22Rv1 (cell line): Measurements from ENCODE around the gene CXCL3.

Experiments used
- ZFX ChIP-seq: fragments of 450-650 bp; IDR thresholded peaks from 2 replicates; pipeline ENCODE4 v1.6.1; 2017; ENCODE audit warnings: antibody characterized with exemption, borderline replicate concordance
- TF ChIP-seq, protein P1 (sequence below): fragments of 450-650 bp; IDR thresholded peaks from 2 replicates; pipeline ENCODE4 v1.5.1; 2017; ENCODE audit warnings: mild to moderate bottlenecking

DNA sequence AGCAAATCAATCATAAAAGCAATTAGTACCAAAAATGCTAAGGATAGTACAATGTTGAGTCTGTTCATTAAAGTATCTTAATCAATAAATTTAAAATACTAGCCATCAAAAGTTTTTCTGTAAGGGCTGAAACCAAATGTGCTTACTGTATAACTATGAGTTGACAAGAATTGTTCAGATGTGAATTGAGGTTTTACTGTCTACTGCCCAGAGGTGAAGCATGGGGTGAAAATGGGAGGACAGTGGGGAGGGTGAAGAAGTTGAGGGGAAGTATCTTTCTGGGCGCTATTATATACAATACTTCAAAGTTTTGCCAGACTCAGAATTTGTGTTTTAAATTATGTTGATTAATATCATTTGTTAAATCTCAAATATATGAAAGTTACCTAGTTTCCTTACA, 46.4 kb downstream of the CXCL3 start:
- TF ChIP-seq, protein P1, sequence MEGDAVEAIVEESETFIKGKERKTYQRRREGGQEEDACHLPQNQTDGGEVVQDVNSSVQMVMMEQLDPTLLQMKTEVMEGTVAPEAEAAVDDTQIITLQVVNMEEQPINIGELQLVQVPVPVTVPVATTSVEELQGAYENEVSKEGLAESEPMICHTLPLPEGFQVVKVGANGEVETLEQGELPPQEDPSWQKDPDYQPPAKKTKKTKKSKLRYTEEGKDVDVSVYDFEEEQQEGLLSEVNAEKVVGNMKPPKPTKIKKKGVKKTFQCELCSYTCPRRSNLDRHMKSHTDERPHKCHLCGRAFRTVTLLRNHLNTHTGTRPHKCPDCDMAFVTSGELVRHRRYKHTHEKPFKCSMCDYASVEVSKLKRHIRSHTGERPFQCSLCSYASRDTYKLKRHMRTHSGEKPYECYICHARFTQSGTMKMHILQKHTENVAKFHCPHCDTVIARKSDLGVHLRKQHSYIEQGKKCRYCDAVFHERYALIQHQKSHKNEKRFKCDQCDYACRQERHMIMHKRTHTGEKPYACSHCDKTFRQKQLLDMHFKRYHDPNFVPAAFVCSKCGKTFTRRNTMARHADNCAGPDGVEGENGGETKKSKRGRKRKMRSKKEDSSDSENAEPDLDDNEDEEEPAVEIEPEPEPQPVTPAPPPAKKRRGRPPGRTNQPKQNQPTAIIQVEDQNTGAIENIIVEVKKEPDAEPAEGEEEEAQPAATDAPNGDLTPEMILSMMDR = no peak
- no peak for TF ChIP-seq ZFX
